Endothelial cell of umbilical vein (primary cell): ENCODE results near the gene PTCH2. TPM values are rescaled to one million over a fixed set of nuclear protein-coding genes. Genes with fewer than 3 reads are reported as not detected.

Experiments
- BruUV-seq: library from RNA; stranded (reverse); fragments of 400-500 nt; replicated peaks from 2 replicates; lab custom pipeline; 2021; lab: Mats Ljungman, UMichigan
- CTCF ChIA-PET: fragments of 300-600, 350-600 bp; sonication (Branson Sonifier 250); formaldehyde crosslinking; loops from one replicate; lab custom pipeline; 2021; ENCODE audit warnings: antibody characterized with exemption, inconsistent platforms; lab: Charles Lee
- POLR2A ChIA-PET: fragments of 300-600, 350-600 bp; sonication (Branson Sonifier 250); formaldehyde crosslinking; loops from one replicate; lab custom pipeline; 2021; ENCODE audit warnings: antibody characterized with exemption, inconsistent platforms; lab: Charles Lee
- DNase-seq: peaks from one replicate; pipeline ENCODE4 v3.0.0-alpha.2; 2011; ENCODE audit warnings: low read depth, low spot score
- FAIRE-seq: peaks from 2 replicates; lab custom pipeline; 2011; peaks lifted over from hg19 to GRCh38; lab: Jason Lieb, UNC
- H2AFZ ChIP-seq: 2 replicates; pipeline ENCODE4 v1.6.0; 2012; ENCODE audit warnings: low read depth, low read length, control low read depth, inconsistent platforms
- H3K27ac ChIP-seq: 2 replicates; pipeline ENCODE4 v1.5.1; 2011; ENCODE audit warnings: low read depth, mild to moderate bottlenecking, control low read depth, low read length, moderate library complexity; ENCODE audit not compliant: insufficient read depth
- H3K27me3 ChIP-seq, 2 experiments: 2 replicates each; pipeline versions ENCODE4 v1.6.0 to v1.6.1; 2011; ENCODE audit warnings: low read length in 2 of 2, mixed read lengths in 1 of 2; ENCODE audit not compliant: control insufficient read depth in 2 of 2, insufficient read depth in 2 of 2
- H3K36me3 ChIP-seq, 2 experiments: 2 replicates in 1 of 2; 3 replicates in 1 of 2; pipeline ENCODE4 v1.5.1; 2011; ENCODE audit warnings: low read length in 2 of 2, mild to moderate bottlenecking in 1 of 2, moderate library complexity in 1 of 2; ENCODE audit not compliant: control insufficient read depth in 2 of 2, insufficient read depth in 2 of 2; ENCODE audit errors: extremely low read depth in 1 of 2
- H3K4me1 ChIP-seq: 3 replicates; pipeline ENCODE4 v1.5.1; 2011; ENCODE audit warnings: mild to moderate bottlenecking, low read length; ENCODE audit not compliant: control insufficient read depth, insufficient read depth; ENCODE audit errors: extremely low read depth
- H3K4me2 ChIP-seq: 2 replicates; pipeline ENCODE4 v1.6.1; 2011; ENCODE audit warnings: low read length, control low read depth, mixed read lengths; ENCODE audit not compliant: insufficient read depth
- H3K4me3 ChIP-seq, 3 experiments: fragments of 200-600 bp in 1 of 3; sonication (generic), shearing (Covaris generic) in 1 of 3; replicated peaks in 1 of 3; 2 replicates each; pipeline ENCODE4 v1.5.1; 2011 to 2016; ENCODE audit warnings: control low read depth in 3 of 3, low read length in 3 of 3, mild to moderate bottlenecking in 2 of 3, inconsistent platforms in 1 of 3, low read depth in 1 of 3, moderate library complexity in 1 of 3; ENCODE audit not compliant: insufficient read depth in 1 of 3
- H3K79me2 ChIP-seq: 2 replicates; pipeline ENCODE4 v1.6.0; 2012; ENCODE audit warnings: low read length, inconsistent platforms; ENCODE audit not compliant: control insufficient read depth, insufficient read depth
- H3K9ac ChIP-seq: replicated peaks from 2 replicates; pipeline ENCODE3; 2011; ENCODE audit warnings: low read length, control low read depth; ENCODE audit not compliant: insufficient read depth; ENCODE audit errors: extremely low read depth
- H3K9me1 ChIP-seq: replicated peaks from 3 replicates; pipeline ENCODE4 v1.6.0; 2011; ENCODE audit warnings: mild to moderate bottlenecking, low read length; ENCODE audit not compliant: control insufficient read depth, insufficient read depth; ENCODE audit errors: extremely low read depth
- H3K9me3 ChIP-seq: replicated peaks from 2 replicates; pipeline ENCODE4 v1.5.1; 2012; ENCODE audit warnings: low read length, inconsistent platforms; ENCODE audit not compliant: control insufficient read depth, insufficient read depth
- H4K20me1 ChIP-seq: replicated peaks from 2 replicates; pipeline ENCODE3; 2011; ENCODE audit warnings: mild to moderate bottlenecking, low read length; ENCODE audit not compliant: control insufficient read depth, insufficient read depth; ENCODE audit errors: extremely low read depth
- EZH2 ChIP-seq: IDR thresholded peaks from 2 replicates; pipeline ENCODE4 v1.6.1; 2012; ENCODE audit warnings: borderline replicate concordance, low read depth, mild to moderate bottlenecking, moderate library complexity, low read length, inconsistent platforms; ENCODE audit not compliant: severe bottlenecking
- FOS ChIP-seq: IDR thresholded peaks from 2 replicates; pipeline ENCODE4 v1.6.1; 2011; ENCODE audit warnings: mild to moderate bottlenecking, low read length, moderate library complexity, borderline replicate concordance; ENCODE audit not compliant: insufficient read depth
- GATA2 ChIP-seq: IDR thresholded peaks from 2 replicates; pipeline ENCODE4 v1.7.0; 2011; ENCODE audit warnings: low read depth, mild to moderate bottlenecking, moderate library complexity, mixed read lengths, low read length; ENCODE audit not compliant: insufficient read length, insufficient read depth
- JUN ChIP-seq: IDR thresholded peaks from 2 replicates; pipeline ENCODE4 v1.6.1; 2011; ENCODE audit warnings: borderline replicate concordance, low read depth; ENCODE audit not compliant: insufficient read length, insufficient read depth
- MYC ChIP-seq: IDR thresholded peaks from one replicate; pipeline ENCODE4 v1.6.1; 2011; ENCODE audit warnings: mild to moderate bottlenecking, low read depth, low read length
- POLR2A ChIP-seq: IDR thresholded peaks from 2 replicates; pipeline ENCODE4 v1.6.1; 2012; ENCODE audit warnings: low read depth, mild to moderate bottlenecking, control low read depth, low read length
- POLR2AphosphoS5 ChIP-seq: IDR thresholded peaks from 2 replicates; pipeline ENCODE4 v1.6.1; 2012; ENCODE audit warnings: low read depth, mild to moderate bottlenecking, control low read depth, low read length, moderate library complexity; ENCODE audit not compliant: insufficient read depth
- dilution Hi-C: fragments of 300-500 bp; cut with MboI; formaldehyde crosslinking; loops from one replicate; pipeline ENCODE4 v1.15.0; 2019; ENCODE audit warnings: low sequenced_read_pairs; ENCODE audit not compliant: extremely low pct_ligation_motif_present
- intact Hi-C: fragments of 100-400 bp; cut with micrococcal nuclease; formaldehyde crosslinking; loops from one replicate; pipeline ENCODE4 v1.10.0; 2022
- polyA plus RNA-seq, 4 experiments: library from polyadenylated mRNA; depleted of rRNA in 3 of 4; stranded (reverse) in 3 of 4; unstranded in 1 of 4; fragments of >200 nt; gene quantifications; 2 replicates each; pipeline versions ENCODE4 v1.2.1 to v1.2.3, GENCODE V29; 2011 to 2012; ENCODE audit warnings: missing spikeins in 1 of 4
- total RNA-seq: library from RNA; stranded (reverse); gene quantifications from 2 replicates; pipeline ENCODE4 v1.2.3, GENCODE V29; 2021
- TF ChIP-seq, protein P1 (sequence below): IDR thresholded peaks from 2 replicates; pipeline ENCODE4 v1.6.1; 2011; ENCODE audit not compliant: insufficient read depth, insufficient read length
- TF ChIP-seq, protein P2 (sequence below), 2 donors: IDR thresholded peaks; 1 replicate in 1 of 2; 2 replicates in 1 of 2; pipeline ENCODE4 v1.5.1; 2011; ENCODE audit warnings: low read length in 2 of 2, mild to moderate bottlenecking in 2 of 2, moderate library complexity in 2 of 2, control low read depth in 1 of 2, inconsistent platforms in 1 of 2, low read depth in 1 of 2; ENCODE audit not compliant: insufficient read depth in 1 of 2; ENCODE audit errors: extremely low read depth in 1 of 2

The PTCH2 gene
- total and polyA plus RNA-seq, 2 donors (not counting 3 experiments of a cell fraction or from before 2014, with no cell fraction given): 1.8 TPM

DNA sequence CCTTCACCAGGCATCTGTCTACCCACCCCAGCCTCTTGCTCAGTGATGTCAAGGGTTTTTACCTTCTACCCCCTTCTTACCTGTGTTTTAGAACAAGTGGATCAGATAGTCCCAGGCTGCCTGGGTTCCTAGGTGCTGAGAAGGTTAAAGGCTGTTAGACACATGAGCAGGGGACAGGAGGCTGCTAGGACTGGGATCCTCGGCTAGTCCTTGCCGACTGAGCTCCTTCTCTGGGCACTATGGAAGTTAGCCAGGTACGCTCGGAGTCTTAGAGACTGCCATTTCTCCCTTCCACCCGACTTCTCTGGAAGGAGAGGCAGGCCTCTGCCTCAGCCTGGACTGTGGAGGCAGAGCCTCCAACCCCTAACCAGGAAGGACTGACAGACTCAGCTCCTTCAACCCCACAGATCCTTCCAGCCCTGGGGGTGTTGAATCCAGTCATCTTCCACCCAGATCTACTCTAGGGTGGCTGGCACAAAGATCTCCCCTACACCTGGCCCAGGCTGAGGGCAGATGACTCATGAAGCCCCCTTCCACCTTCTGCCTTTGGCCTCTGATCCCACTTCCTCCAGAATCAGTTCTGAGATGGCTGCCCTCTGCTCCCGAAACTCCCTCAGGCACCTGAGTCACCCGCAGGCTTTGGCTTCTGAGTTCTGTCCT lies 36.2 kb downstream of the PTCH2 start, which contains the start of gene DYNLT4:
Gene DYNLT4 (minus strand): TSS at position 648 of the 660 bp plus-strand sequence. CDS start 683 bp downstream, outside the sequence.
- no peaks in the 10 kb centered on the region for H3K27me3 ChIP-seq
- peak within 1 kb of the TSS in 2 of 3 experiments; percentile 6 to 25 for H3K4me3 ChIP-seq
- CTCF ChIA-PET: interaction anchor here (2.2 kb wide), 1 partner anchor 20 kb away, joined by 8 read pairs; no protein-coding TSS in a partner anchor
- intact Hi-C loops: loop anchor here (1.0 to 10.0 kb wide), 3 partner anchors 12 to 878 kb away; partner anchors contain the start of genes GPBP1L1, RNU5D-1 and TMEM69
- POLR2A ChIA-PET: interaction anchor here (3.1 to 4.3 kb wide), 2 partner anchors 13 to 32 kb away, joined by 13 to 97 read pairs; partner anchors contain the start of gene RPS8
- H3K4me1 ChIP-seq: peaks cover 72% of the 10 kb centered on the region
- no peak within 1 kb of the TSS for H2AFZ ChIP-seq
- H3K36me3 ChIP-seq: peaks cover 4 to 32% of the 10 kb centered on the region in 2 experiments
- TSS peak; percentile 42 for BruUV-seq
- H3K9me3 ChIP-seq: no peaks in the 10 kb centered on the region
- peak within 1 kb of the TSS; percentile 100 for H3K27ac ChIP-seq
- no peak for DNase-seq
- H3K79me2 ChIP-seq: peaks cover 55% of the 10 kb centered on the region
- H3K9ac ChIP-seq: peak within 1 kb of the TSS; percentile 99
- no peak for FAIRE-seq
- H3K9me1 ChIP-seq: no peaks in the 10 kb centered on the region
- no peaks in the 10 kb centered on the region for H4K20me1 ChIP-seq
- H3K4me2 ChIP-seq: peak within 1 kb of the TSS; percentile 71
- dilution Hi-C loops: no loop called here
- no peak for TF ChIP-seq EZH2
- TF ChIP-seq, protein P1, sequence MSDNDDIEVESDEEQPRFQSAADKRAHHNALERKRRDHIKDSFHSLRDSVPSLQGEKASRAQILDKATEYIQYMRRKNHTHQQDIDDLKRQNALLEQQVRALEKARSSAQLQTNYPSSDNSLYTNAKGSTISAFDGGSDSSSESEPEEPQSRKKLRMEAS: no peak
- TF ChIP-seq GATA2: no peak
- no peak for TF ChIP-seq MYC
- peak; percentile 68 for TF ChIP-seq FOS
- TF ChIP-seq JUN: peak; percentile 70
- TF ChIP-seq POLR2A: no peak
- TF ChIP-seq POLR2AphosphoS5: no peak
- TF ChIP-seq, protein P2, sequence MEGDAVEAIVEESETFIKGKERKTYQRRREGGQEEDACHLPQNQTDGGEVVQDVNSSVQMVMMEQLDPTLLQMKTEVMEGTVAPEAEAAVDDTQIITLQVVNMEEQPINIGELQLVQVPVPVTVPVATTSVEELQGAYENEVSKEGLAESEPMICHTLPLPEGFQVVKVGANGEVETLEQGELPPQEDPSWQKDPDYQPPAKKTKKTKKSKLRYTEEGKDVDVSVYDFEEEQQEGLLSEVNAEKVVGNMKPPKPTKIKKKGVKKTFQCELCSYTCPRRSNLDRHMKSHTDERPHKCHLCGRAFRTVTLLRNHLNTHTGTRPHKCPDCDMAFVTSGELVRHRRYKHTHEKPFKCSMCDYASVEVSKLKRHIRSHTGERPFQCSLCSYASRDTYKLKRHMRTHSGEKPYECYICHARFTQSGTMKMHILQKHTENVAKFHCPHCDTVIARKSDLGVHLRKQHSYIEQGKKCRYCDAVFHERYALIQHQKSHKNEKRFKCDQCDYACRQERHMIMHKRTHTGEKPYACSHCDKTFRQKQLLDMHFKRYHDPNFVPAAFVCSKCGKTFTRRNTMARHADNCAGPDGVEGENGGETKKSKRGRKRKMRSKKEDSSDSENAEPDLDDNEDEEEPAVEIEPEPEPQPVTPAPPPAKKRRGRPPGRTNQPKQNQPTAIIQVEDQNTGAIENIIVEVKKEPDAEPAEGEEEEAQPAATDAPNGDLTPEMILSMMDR (IDR thresholded peaks at IDR 0.05; ENCODE audit: extremely low read depth in 1 of 2, insufficient read depth in 1 of 2, low read depth in 1 of 2, low read length in 2 of 2): no peak
